ENCODE results near the gene CLEC3A.

GRCh38 chr16:78034530-78034929 is 12.2 kb downstream of the CLEC3A start:
- TF ChIP-seq SP1 (IDR thresholded peaks at IDR 0.05) (no peak), LEF1 (IDR thresholded peaks at IDR 0.05; ENCODE audit: borderline replicate concordance) (no peak), ZNF384 (IDR thresholded peaks at IDR 0.05) (no peak), NFRKB (IDR thresholded peaks at IDR 0.05) (no peak), ELF4 (IDR thresholded peaks at IDR 0.05) (no peak), HDGF (IDR thresholded peaks at IDR 0.05; ENCODE audit: borderline replicate concordance) (no peak), L3MBTL2 (conservative IDR thresholded peaks at IDR 0.05) (no peak), SUZ12 (IDR thresholded peaks at IDR 0.05) (no peak), TARDBP (IDR thresholded peaks at IDR 0.05) (no peak), ARNT (IDR thresholded peaks at IDR 0.05) (no peak), BHLHE40 (IDR thresholded peaks at IDR 0.05; ENCODE audit: borderline replicate concordance) (no peak), FOXA1 (IDR thresholded peaks at IDR 0.05) (no peak), FOXM1 (IDR thresholded peaks at IDR 0.05; ENCODE audit: borderline replicate concordance) (no peak), FOXK2 (IDR thresholded peaks at IDR 0.05) (no peak)

All from HEK293T (cell line).